NCI-H2227 (cell line): ENCODE data around the gene CYCS.

ENCODE experiments used
- DNase-seq: peaks from one replicate; lab custom pipeline; 2025; ENCODE audit not compliant: unreplicated experiment; lab: John Stamatoyannopoulos, UW

The CYCS gene

DNA sequence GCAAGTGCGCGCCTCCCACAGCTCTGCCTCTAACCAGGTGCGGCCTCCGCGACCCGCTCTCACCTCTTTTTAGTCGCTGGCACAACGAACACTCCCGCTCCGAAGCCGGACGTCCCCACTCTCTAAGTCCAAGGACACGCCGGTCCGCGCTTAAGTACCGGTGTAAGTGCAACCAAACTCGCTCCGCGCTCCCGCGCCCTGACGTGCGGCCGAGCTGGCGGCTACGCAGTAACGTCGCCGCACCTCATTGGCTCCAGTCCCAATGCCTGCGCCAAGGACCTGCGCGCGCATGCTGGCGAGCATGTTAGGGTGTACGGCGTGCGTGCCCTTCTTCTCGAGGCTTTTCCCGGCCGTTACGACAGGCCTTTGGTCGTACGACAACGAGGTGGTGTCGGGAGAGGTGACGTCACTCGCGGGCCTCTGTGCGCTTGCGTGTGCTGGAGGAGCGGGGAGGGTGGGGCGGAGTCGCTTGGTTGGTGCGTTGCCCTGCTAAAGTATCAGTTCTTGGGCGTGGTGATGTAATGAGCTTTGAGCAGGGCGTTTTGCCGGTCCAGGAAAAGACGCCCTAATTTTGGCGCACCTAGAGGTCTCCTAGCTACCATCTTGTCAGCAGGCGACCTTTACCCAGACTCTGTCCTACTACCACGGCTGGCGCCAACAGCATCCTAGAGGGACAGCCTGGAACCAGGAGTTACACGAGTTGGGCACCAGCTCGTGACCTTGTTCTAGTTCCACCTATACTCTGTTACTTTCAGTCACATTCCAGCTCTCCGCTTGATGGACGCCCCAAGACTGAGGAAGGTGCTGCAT is at the start of gene CYCS:
CYCS (minus strand) TSS at position 124 of the 810 bp plus-strand sequence. CDS start 1,141 bp downstream, outside the sequence.
- peak; percentile 100 for DNase-seq

DNA sequence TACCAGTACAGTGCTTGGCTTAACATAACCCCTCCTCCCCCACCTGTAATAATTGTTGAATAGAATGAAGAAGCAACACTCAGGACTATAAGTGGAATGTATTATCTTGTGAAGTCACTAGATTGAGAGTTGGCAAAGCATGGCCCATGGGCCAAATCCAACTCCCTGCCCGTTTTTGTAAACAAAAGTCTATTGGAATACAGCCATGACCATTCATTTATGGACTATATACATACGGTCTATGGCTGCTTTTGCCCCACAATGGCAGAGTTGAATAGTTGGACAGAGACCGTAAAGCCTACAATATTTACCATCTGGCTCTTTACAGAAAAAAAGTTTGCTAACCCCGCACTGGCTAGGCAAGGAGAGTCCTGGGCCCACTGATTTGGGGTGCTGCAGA is 48.1 kb upstream of the CYCS start:
- no peak for DNase-seq

DNA sequence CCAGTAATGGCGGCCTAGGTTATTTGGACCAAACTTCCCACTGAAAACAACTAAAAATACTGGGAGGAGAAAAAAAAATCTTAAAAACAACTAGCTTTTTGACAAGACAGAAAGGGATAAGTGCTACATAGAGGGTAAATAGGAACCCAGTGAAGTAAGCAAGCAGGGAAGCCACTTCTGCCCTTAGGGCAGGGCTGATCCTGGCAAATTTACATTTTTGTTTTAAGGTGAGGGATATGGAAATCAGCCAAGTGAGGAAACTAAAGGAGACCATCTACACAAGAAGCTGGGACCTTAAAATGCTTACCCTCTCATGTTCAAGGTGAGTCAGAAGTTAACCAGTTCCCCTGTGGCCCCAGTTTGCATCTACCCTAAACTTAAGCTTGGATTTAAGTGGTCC is 46.5 kb upstream of the CYCS start:
- no peak for DNase-seq

DNA sequence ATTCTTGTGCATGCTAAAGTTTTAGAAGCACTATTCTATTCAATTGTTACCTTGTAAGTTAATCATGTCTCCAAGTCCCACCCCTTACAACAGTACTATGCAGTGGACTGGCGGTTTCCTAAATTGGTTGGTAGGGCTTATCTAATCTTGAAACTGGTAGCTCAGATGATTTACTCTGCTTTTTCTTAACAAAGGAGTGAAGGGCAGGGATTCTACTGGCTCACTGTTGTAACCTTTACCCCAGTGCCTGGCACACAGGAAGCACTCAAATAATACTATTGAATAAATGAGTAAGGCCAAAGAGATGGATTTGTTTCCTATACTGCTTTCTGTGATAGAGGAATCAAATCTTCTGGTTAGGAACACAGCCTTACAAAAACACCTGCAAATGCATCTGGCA is 46.0 kb upstream of the CYCS start:
- no peak for DNase-seq

DNA sequence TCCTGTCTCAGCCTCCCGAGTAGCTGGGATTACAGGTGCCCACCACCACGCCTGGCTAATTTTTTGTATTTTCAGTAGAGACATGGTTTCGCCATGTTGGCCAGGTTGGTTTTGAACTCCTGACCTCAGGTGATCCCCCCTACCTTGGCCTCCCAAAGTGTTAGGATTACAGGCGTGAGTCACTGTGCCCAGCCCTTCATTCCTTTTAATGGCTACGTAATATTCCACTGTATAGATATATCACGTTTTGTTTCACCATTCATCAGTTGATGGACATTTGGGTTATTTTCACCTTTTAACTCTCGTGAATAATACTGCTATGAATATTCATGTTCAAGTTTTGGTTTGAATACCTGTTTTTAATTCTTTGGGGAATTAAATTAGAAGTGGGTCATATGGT is 44.6 kb upstream of the CYCS start:
- DNase-seq = no peak

DNA sequence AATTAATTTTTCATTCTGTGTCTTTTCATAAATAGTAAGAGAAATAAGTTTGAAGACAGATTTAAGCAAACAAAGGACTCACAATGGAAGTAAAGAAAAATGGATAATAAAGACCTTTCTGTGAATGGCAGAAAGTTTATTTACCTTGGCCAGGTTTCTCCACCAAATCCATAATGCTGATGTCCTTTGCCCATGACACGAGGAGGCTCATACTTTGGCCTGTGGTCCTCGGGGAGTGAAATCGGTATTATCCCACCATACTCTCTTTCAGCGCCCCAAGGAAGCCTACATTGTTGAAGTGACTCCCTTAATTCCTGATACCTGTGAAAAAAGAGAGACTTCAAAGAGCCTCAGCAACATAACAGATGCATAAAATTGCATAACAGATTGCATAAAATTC is 43.1 kb upstream of the CYCS start:
- DNase-seq = no peak

DNA sequence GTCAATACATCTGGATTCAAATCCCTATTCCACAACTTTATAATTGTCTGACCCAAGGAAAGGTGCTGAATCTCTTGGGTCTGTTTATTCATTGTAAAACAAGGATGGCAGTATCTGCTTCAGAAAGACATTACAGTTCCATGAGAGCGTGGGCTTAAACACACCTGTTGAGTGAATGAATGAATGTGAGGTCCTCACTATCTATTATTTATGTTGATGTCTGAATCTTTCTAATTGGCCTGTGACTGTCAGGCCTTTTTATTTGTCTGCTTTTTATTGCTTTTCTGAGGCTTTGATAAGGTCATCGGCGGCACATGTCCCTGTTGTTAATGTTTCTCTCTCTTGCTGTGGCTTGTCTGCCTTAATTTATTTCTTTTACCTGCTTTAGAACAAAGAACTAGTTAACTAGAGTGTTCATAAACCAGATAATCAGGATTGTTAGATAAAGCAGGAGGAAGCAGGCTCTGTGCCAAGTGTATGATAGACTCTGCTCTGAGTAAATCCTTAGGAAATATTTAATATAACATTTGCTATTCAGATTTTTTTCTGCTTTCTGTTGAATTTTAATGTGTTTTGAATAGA is 42.3 kb upstream of the CYCS start:
- no peak for DNase-seq

DNA sequence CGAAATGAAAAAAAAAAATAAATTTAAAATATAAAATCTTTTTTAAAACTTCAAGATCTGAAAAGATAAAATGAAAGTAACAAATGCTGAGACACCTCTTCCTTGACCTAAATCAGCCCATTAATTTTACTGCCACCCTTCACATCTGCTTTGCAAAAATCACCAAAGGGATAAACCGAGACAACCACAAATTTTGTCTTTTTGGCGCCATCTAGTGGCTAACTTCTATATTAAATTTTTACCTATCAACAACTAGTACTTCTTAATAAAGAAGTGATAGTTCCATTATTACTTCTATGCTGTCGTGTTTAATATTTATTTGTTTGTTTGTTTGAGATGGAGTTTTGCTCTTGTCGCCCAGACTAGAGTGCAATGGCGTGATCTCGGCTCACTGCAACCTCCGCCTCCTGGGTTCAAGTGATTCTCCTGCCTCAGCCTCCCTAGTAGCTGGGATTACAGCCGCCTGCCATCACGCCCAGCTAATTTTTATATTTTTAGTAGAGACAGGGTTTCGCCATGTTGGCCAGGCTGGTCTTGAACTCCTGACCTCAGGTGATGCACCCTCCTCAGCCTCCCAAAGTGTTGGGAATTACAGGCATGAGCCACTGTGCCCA is 35.0 kb upstream of the CYCS start:
- DNase-seq = peak; percentile 60

DNA sequence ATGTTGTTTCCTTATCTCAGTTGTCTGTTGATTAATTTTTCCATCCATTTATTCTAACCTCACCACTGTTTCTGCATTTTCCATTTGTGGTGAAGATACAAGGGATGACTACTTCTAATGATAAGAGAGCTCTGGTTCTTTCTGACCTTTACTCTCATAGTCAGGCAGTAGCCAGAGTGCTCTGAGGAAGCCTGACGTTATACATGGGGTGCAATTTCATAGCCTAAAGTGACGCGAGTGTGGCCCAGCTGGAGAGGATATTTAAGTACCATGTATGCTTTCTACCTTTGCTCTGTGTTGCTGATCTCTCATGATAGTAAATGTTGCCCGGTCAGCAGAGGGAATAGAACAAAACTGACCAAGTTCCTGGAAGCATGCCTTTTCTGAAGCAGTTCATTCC is 33.9 kb upstream of the CYCS start:
- DNase-seq = no peak

DNA sequence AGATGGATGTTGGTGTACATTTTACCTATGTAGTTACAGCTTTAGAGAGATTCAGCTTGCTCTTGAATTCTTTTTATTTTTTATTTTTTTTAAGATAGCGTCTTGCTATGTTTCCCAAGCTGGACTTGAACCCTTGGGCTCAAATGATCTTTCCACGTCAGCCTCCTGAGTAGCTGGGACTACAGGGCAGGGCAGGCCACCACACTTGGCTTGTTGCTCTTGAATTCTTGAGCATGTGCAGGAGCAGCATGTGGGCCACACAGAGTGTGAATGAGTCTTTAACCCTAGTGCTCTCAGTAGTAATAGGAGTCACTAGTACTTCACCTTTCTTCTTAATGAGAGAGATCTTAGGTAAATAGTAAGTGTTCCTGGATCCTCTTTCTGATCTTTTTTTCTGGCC is 26.7 kb upstream of the CYCS start:
- no peak for DNase-seq

DNA sequence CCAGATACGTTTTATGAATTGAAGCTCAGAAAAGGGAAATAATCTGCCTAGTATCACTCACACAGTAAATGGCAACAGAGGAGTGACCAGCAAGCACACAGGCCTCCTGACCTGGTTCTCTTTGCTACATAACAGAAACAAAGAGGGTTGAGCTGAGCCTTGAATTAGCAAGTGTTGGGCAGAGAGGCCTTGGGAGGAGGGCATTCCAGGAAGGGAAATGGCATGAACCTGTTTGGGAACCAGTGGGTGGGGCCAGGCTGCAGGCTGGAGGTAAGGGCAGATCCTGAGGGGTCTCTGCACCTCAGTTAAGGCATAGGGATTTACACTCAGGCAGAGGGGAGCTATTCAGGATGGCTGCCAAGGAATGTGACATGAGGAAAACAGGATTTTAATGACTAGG is 24.8 kb upstream of the CYCS start:
- no peak for DNase-seq

DNA sequence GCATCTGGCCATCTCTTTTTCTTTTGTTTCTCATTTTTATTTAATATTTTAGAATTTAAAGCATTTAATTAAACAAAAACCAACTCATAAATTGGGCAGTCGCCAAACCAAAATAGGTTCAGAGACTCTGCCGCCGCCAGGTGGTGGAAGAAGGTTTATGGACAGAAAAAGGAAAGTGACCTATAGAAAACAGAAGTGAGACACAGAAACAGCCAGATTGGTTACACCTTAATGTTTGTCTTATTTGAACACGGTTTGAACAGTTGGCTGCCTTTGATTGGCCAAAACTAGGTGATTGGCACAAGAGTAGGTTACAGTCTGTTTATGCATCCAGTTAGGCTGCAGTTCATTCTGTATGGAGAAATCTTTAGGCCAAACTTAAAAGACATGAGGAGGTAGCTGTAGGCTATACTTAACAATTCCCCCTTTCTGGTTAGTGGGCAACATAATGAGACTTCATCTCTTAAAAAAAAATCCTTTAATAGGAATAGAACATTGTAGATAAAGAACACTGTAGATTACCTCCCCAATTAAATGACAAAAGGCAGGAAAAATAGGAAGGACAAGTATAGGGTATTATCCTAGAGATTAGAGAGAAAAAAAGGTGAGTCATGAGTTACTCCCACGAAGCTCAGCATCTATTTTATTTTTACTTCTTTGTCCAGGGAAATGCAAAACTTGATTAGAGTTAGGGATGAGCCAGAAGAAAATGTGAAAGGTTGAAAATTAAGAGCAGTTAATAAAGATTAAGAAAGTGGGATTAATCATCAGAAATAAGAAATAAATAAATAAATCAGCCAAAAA is 23.9 kb upstream of the CYCS start:
- peak; percentile 25 for DNase-seq

DNA sequence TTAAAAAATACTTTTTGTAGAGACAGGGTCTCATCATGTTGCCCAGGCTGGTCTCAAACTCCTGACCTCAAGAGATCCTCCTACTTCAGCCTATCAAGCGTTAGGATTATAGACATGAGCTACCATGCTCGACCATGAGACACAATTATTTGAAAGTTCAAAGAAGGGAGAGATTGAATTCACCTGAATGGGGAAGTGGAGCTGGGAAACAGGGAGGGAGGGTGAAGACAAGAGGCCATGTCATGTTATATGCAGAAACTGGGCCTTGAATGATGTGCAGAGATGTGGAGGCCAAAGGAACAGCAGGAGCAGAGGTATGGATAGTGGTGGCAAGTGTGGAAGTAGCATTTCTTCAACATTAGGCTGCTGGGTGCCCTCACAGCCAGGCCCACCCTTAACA is 18.7 kb upstream of the CYCS start:
- DNase-seq = no peak

DNA sequence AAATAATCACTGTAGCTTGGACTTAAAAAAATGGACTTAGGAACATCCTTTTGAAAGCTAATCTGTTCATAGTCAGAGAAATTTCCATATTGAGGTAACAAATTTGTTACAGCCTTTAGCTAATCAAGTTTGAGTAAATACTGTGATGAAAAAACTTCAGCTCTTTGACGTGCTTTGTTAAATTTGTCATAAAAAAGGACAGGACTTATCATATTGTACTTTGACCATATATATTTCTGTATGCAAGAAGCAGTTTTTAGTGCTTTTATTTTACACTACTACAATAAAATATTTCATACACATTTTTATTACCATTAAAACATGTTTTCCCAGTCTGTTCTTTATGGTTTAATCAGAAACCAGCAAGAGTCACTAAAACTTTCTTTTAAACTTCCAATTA is 14.5 kb upstream of the CYCS start:
- DNase-seq = no peak

DNA sequence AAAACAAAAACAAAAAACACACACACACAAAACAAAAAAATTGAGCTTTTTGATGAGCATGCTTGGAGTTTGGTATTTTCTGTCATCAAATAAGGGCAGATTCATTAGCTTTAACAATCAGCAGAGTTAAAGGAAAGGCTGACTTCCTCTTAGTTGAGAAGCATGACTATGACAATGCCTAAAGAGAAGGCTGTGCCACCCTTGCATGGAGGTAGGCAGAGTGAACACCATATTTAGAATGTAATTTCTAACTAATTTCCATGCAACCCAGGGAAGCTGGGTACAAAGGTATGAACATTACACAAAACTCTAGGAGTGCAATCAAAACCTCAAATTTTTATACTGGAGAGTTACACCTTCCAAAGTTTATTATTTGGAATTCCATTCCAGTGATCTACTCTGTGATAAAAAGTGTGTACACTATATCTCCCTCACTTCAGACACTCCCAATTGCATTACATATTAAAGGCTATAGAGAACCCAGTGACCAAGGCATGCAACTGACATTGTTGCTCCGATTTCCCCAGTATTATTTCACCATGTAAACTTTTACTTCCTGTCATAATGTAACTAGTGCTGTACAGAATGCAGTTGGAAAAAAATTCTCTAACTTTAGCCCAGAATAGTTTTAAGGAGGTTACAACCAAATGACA is 9.4 kb upstream of the CYCS start:
- DNase-seq = no peak

DNA sequence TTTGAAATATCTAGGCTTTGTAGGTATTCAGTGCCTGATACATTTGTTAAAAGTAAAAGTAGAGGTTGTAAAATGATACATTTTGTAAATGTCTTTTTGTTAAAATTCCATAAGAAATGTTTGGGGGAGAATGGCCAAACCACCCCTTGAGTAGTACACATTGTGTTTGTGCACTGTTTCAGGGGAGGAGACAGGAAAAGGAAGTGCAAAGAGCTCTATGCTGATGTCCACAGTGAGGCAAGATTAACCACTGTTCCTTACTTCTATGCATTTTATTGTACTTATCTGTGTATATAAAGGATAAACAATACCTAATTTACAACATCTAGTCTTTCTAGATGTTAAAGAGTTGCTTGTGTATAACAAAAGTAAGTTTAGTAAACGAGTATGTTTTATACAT is 7.4 kb upstream of the CYCS start:
- no peak for DNase-seq

DNA sequence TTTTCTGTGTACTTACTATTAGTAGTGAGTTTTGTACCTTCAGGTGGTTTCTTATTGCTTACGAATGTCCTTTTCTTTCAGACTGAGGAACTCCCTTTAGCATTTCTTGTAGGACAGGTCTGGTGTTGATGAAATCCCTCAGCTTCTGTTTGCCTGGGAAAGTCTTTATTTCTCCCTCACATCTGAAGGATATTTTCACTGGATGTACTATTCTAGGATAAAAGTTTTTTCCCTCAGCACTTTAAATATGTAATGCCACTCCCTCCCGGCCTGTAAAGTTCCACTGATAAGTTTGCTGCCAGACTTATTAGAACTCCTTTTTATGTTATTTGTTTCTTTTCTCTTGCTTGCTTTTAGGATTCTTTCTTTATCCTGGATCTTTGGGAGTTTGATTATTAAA is 1.7 kb upstream of the CYCS start:
- no peak for DNase-seq

DNA sequence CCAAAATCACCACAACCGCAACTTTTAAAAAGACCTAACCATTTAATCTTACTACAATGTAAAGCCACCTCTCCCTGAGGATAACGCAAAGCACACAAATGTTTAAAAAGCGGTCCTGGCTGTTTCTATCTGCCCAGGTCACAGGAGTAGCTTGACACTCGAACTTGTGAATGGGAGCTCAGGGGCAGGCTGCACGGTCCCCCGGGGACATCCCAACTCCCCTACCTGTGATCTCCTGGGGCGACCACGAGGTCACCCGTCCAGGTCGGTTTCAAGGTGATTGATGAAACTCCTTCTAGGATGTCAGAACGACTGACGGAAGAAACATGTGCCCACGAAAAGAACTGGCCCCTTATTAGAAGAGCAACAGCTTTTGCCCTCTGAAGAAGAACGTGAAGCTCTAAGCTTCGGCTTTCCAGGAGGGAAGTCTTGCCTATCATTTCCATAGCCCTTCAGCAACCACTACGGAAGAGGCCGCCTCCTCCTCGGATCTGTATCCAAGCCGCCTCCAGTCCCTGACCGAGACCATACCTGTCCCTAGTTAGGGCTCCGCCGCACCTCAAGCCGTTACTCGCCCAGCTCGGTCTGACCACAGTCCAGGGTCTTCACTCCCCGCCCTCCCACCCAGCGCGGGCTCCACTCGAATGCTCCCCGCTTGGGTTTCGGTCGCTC is 459 bp downstream of the CYCS start:
- DNase-seq = no peak

DNA sequence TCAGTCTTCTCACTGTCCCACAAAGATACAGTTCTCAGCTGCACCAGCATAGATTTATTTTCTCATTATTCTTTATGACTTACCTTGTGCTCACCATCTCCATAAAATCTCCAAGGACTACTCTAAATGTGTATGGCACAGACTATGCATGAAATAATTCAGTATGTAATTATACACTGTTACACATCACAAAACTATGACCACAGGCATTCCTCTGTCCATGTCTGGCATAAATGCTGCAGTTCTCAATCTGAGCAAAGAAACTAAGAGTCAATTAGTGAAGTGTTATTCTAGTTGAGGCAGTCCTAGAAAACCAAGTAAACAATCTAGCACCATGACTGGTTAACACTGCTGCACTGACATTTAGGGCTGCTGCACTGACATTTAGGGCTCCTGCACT is 2.7 kb downstream of the CYCS start:
- no peak for DNase-seq

DNA sequence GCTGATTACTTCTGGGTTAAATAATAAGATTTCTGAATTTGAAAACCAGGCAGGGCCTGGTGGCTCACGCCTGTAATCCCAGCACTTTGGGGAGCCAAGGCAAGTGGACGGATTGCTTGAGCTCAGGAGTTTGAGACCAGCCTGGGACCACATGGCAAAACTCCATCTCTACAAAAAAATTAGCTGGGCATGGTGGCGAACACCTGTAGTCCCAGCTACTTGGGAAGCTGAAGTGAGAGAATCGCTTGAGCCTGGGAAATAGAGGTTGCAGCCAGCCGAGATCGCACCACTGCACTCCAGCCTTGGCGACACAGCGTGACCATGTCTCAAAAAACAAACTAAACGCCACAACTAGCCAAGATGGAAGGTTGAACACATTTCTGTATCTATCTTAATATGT is 3.5 kb downstream of the CYCS start:
- no peak for DNase-seq

DNA sequence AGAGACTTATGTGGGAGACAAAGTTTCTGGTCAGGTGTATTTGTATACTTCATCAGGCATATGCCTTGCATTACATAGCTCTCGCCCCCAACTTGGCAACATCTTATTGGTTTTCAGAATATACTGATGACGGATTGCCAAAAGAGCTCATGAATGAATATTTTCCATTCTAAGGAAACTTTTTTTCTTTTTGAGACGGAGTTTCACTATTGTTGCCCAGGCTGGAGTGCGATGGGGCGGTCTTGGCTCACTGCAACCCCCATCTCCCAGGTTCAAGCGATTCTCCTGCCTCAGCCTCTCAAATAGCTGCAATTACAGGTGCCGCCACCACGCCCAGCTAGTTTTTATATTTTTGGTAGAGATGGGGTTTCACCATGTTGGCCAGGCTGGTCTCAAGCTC is 6.0 kb downstream of the CYCS start:
- DNase-seq = no peak
